ENCODE results near the gene KIN.
"Not testable (repeated sequence)": the region's sequence is repeated elsewhere in the genome, so short reads cannot be mapped to it uniquely, and the experiment has no call there.

DNA sequence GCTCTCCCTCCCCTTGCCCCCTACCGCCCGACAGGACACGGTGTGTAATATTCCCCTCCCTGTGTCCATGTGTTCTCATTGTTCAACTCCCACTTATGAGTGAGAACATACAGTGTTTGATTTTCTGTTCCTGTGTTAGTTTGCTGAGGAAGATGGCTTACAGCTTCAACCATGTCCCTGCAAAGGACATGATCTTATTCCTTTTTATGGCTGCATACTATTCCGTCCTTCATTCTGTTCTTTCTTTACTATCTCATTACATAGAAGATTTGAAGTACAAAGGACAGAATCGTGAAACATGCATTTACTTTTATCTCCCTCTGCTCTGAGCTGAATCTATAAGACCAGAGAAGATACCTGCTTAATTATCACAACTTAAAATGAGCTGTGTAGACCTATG, 76.7 kb downstream of the KIN start:
- TF ChIP-seq, protein P1, sequence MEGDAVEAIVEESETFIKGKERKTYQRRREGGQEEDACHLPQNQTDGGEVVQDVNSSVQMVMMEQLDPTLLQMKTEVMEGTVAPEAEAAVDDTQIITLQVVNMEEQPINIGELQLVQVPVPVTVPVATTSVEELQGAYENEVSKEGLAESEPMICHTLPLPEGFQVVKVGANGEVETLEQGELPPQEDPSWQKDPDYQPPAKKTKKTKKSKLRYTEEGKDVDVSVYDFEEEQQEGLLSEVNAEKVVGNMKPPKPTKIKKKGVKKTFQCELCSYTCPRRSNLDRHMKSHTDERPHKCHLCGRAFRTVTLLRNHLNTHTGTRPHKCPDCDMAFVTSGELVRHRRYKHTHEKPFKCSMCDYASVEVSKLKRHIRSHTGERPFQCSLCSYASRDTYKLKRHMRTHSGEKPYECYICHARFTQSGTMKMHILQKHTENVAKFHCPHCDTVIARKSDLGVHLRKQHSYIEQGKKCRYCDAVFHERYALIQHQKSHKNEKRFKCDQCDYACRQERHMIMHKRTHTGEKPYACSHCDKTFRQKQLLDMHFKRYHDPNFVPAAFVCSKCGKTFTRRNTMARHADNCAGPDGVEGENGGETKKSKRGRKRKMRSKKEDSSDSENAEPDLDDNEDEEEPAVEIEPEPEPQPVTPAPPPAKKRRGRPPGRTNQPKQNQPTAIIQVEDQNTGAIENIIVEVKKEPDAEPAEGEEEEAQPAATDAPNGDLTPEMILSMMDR (IDR thresholded peaks at IDR 0.05; ENCODE audit: borderline replicate concordance, extremely low read depth, low read length, poor library complexity, severe bottlenecking): not testable (repeated sequence)
- TF ChIP-seq EZH2 (IDR thresholded peaks at IDR 0.05; ENCODE audit: borderline replicate concordance, low read depth, low read length, severe bottlenecking): not testable (repeated sequence)

Measured in DND-41 (cell line).